Pancreas (tissue), 10 donors: Measurements from ENCODE around the gene TCF4. TPM values are rescaled to one million over a fixed set of nuclear protein-coding genes. Genes with fewer than 3 reads are reported as not detected.

ENCODE experiments used
- ATAC-seq, 4 donors: fragments of 200-7000 bp; cut with Tn5 transposase; one replicate each; pipeline versions ENCODE4 v1.8.0 to v1.9.1; 2020; ENCODE audit warnings: mild to moderate bottlenecking in 4 of 4, moderate library complexity in 4 of 4
- DNase-seq, 6 donors: peaks; one replicate each; pipeline ENCODE4 v3.0.0-alpha.2; 2020
- FAIRE-seq: peaks from 2 replicates; lab custom pipeline; 2012; peaks lifted over from hg19 to GRCh38; lab: Jason Lieb, UNC
- H3K27ac ChIP-seq, 4 donors: fragments of 200-600 bp; sonication (generic); 1 replicate in 3 of 4; 2 replicates in 1 of 4; pipeline versions ENCODE4 v1.5.0 to v1.8.0; 2020
- H3K27me3 ChIP-seq, 4 donors: fragments of 200-600 bp; one replicate each; pipeline ENCODE4 v1.8.0; 2021
- H3K36me3 ChIP-seq, 3 donors: fragments of 200-600 bp; sonication (generic) in 1 of 3; one replicate each; pipeline versions ENCODE4 v1.5.0 to v1.8.0; 2020 to 2021
- H3K4me1 ChIP-seq, 3 donors: fragments of 200-600 bp; one replicate each; pipeline ENCODE4 v1.8.0; 2021
- H3K4me3 ChIP-seq, 4 donors: fragments of 200-600 bp; sonication (generic) in 2 of 4; one replicate each; pipeline versions ENCODE4 v1.5.0 to v1.8.0; 2020 to 2021
- H3K9me3 ChIP-seq, 4 donors: fragments of 200-600 bp; one replicate each; pipeline ENCODE4 v1.8.0; 2021
- CTCF ChIP-seq, 4 donors: fragments of 200-600 bp; sonication (generic) in 3 of 4; IDR thresholded peaks; one replicate each; pipeline versions ENCODE4 v1.5.0 to v1.8.0; 2021; ENCODE audit warnings: antibody characterized with exemption in 4 of 4
- WGBS, 2 donors: extraction: QIAGEN DNeasy Blood & Tissue Kit; methylation state at CpG; one replicate each; pipeline ENCODE4 v1.1.7; 2013; 5-methylcytosine and 5-hydroxymethylcytosine counted together
- intact Hi-C, 3 donors: fragments of 100-400 bp; cut with DNase I; formaldehyde crosslinking; loops; one replicate each; pipeline versions ENCODE4 v1.11.1 to v1.14.2; 2022
- polyA plus RNA-seq, 2 donors: library from polyadenylated mRNA; stranded (reverse); fragments of 200-250 nt; gene quantifications; one replicate each; pipeline ENCODE4 v1.2.3, GENCODE V29; 2013
- total RNA-seq, 6 donors: library from RNA; stranded (reverse); fragmentation: NEBNext Ultra II Directional in 4 of 6; extraction: Animal tissue kit (Norgen Biotek cat#: 25700) in 4 of 6; gene quantifications; one replicate each; pipeline versions ENCODE4 v1.2.1 to v1.2.4, GENCODE V29; 2021 to 2023
- donor health status: healthy with polysubstance abuse.
- donor health status: DM: no; HTN: no; CAD: no; lungs with moderate emphysema.
- donor health status: DM: no; HTN: no; CAD: no.
- donor health status: control.
- donor health status: control.
- donor health status: Bipolar disorder and iron deficiency.
- donor health status: DM: yes; HTN: yes; CAD: no.
- donor health status: DM: no; HTN: no; CAD: no.
- donor health status: DM: no; HTN: no; CAD: no.
- donor health status: DM: yes; HTN: yes; CAD: no.

The TCF4 gene
- total and polyA plus RNA-seq, 8 donors, result 4.4 to 27.9 (median 10.5) TPM

GRCh38 chr18:55432307-55433040, 155.5 kb downstream of the TCF4 start:
- ATAC-seq (no peak), DNase-seq (no peak), FAIRE-seq (no peak)
- no peak overlapping the region for H3K27ac ChIP-seq
- no peaks in the 10 kb centered on the region for H3K27me3 ChIP-seq
- 73 to 82% methylated on average over 3 of the region's 3 CpGs for WGBS, 2 donors
- intact Hi-C loops, result no loop called here
- H3K4me3 ChIP-seq, result no peak overlapping the region
- H3K4me1 ChIP-seq, result no peaks in the 10 kb centered on the region
- H3K36me3 ChIP-seq, result no peaks in the 10 kb centered on the region
- no peak for TF ChIP-seq CTCF (IDR thresholded peaks at IDR 0.05)
- no peaks in the 10 kb centered on the region for H3K9me3 ChIP-seq

- ATAC-seq (no peak), DNase-seq (no peak), FAIRE-seq (no peak)
- Histone ChIP-seq H3K36me3 (no peaks in the 10 kb centered on the region), H3K27ac (no peak overlapping the region), H3K4me3 (no peak overlapping the region), H3K4me1 (no peaks in the 10 kb centered on the region), H3K27me3 (no peaks in the 10 kb centered on the region), H3K9me3 (no peaks in the 10 kb centered on the region)
- WGBS, 2 donors, result 34 to 41% methylated on average over 2 of the region's 2 CpGs
- intact Hi-C loops, result no loop called here
- no peak for TF ChIP-seq CTCF (IDR thresholded peaks at IDR 0.05)
Measured at GRCh38 chr18:55430026-55430425, 158.0 kb downstream of the TCF4 start.

- intact Hi-C loops, result loop anchor here in 1 of 3 donors (10.0 kb wide), 1 partner anchor 1147 kb away; no protein-coding TSS in a partner anchor
- no peak for FAIRE-seq
Measured at GRCh38 chr18:55427951-55428350, 160.0 kb downstream of the TCF4 start.

GRCh38 chr18:55425698-55426097, 162.3 kb downstream of the TCF4 start:
- Histone ChIP-seq H3K9me3 (no peaks in the 10 kb centered on the region), H3K4me3 (no peak overlapping the region), H3K36me3 (no peaks in the 10 kb centered on the region), H3K27me3 (no peaks in the 10 kb centered on the region), H3K27ac (no peak overlapping the region), H3K4me1 (peaks cover 0 to 3% (median 0%) of the 10 kb centered on the region in 3 donors)
- FAIRE-seq, result no peak
- DNase-seq, result no peak
- no peak for ATAC-seq
- 82 to 84% methylated on average over 3 of the region's 3 CpGs for WGBS, 2 donors
- no peak for TF ChIP-seq CTCF (IDR thresholded peaks at IDR 0.05)
- intact Hi-C loops, result loop anchor here in 1 of 3 donors (10.0 kb wide), 1 partner anchor 1149 kb away; no protein-coding TSS in a partner anchor

More at GRCh38 chr18:55427951-55428350, 160.0 kb downstream of the TCF4 start:
- H3K27ac ChIP-seq, result no peak overlapping the region
- ATAC-seq, result no peak
- no peaks in the 10 kb centered on the region for H3K9me3 ChIP-seq
- WGBS, 2 donors, result 68 to 78% methylated on average over 1 of the region's 1 CpG
- no peaks in the 10 kb centered on the region for H3K27me3 ChIP-seq
- H3K4me3 ChIP-seq, result no peak overlapping the region
- no peaks in the 10 kb centered on the region for H3K4me1 ChIP-seq
- no peak for DNase-seq
- no peaks in the 10 kb centered on the region for H3K36me3 ChIP-seq
- TF ChIP-seq CTCF (IDR thresholded peaks at IDR 0.05), result no peak
